ENCODE measurements around the gene PDLIM5. TPM values are rescaled to one million over a fixed set of nuclear protein-coding genes. Genes with fewer than 3 reads are reported as not detected.

The PDLIM5 gene
- 22.5 and 144 TPM in 2 replicates for total RNA-seq (ENCODE audit: low replicate concordance)

GRCh38 chr4:94451695-94452475 lies at the start of gene PDLIM5:
Gene PDLIM5 (plus strand): TSS chr4:94451942. CDS start chr4:94455289, 3,347 bp downstream.

Other genes starting within 250 kb of the PDLIM5 start
- gene SMARCAD1, start 244.1 kb upstream of the PDLIM5 start, total RNA-seq (ENCODE audit: low replicate concordance) = 14.5 and 22.5 TPM in 2 replicates
- not detected in 2 replicates for gene HPGDS, start 109.1 kb upstream of the PDLIM5 start, total RNA-seq (ENCODE audit: low replicate concordance)

Data from smooth muscle cell of the coronary artery (primary cell).